ENCODE results near the gene USP49.

USP49 gene

GRCh38 chr6:41775293-41775882 lies 119.8 kb downstream of the USP49 start:
- Histone ChIP-seq H3K4me3 (no peak overlapping the region), H3K27ac (no peak overlapping the region)
- TF ChIP-seq, protein P1, sequence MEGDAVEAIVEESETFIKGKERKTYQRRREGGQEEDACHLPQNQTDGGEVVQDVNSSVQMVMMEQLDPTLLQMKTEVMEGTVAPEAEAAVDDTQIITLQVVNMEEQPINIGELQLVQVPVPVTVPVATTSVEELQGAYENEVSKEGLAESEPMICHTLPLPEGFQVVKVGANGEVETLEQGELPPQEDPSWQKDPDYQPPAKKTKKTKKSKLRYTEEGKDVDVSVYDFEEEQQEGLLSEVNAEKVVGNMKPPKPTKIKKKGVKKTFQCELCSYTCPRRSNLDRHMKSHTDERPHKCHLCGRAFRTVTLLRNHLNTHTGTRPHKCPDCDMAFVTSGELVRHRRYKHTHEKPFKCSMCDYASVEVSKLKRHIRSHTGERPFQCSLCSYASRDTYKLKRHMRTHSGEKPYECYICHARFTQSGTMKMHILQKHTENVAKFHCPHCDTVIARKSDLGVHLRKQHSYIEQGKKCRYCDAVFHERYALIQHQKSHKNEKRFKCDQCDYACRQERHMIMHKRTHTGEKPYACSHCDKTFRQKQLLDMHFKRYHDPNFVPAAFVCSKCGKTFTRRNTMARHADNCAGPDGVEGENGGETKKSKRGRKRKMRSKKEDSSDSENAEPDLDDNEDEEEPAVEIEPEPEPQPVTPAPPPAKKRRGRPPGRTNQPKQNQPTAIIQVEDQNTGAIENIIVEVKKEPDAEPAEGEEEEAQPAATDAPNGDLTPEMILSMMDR (IDR thresholded peaks at IDR 0.05) = no peak
- no peak for DNase-seq (ENCODE audit: low spot score)

- Histone ChIP-seq H3K27ac (no peak overlapping the region), H3K4me3 (no peak overlapping the region)
- no peak for DNase-seq (ENCODE audit: low spot score)
- TF ChIP-seq, protein P1 (IDR thresholded peaks at IDR 0.05) = no peak
Observed at GRCh38 chr6:41774841-41775240, 120.3 kb downstream of the USP49 start.

DNA sequence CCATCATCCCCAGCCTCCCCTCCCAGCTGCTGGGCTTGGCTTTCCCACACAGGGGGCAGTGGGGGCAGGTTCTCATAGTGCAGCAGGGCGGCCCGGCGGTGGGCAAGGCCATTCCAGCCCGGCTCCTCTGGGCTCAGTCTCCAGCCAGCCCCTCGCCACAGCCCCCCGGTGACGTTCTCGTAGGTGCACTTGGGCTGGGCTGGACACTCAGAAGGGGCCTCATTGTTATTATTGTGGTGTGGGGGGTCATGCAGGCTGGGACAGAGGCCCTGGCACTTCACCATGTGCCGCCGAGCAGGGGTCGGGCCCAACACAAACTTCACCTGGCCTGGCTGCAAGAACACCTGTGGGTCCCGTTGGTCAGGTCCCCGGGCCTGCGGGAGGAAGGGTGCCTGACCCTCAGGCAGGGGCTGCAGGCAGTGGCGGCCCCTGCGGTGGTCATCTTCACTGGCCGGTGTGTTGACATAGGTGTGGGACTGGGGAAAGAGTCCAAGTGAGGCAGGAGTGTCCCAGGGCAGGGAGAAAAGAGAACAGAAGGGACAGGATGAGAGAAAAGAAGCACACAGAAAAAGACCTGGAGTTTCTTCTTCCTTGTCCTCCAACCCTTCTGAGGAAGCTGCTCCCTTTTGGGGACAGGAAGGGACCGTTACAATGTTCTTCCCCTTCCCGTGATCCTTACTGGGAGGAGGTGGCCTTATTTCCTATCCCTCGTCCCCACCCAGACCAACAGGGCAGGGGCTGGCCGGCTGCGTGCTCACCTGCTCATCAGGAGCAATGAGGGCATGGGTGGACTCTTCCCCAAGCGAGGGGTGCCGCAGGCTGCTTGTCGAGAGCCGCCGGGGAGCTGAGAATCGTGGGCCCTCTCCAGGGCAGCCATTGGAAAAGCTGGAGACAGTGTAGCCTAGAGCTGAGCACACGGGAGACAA lies 123.9 kb downstream of the USP49 start:
- no peak overlapping the region for H3K4me3 ChIP-seq
- H3K27ac ChIP-seq = no peak overlapping the region
- no peak for DNase-seq (ENCODE audit: low spot score)
- TF ChIP-seq, protein P1 (IDR thresholded peaks at IDR 0.05) = no peak

DNA sequence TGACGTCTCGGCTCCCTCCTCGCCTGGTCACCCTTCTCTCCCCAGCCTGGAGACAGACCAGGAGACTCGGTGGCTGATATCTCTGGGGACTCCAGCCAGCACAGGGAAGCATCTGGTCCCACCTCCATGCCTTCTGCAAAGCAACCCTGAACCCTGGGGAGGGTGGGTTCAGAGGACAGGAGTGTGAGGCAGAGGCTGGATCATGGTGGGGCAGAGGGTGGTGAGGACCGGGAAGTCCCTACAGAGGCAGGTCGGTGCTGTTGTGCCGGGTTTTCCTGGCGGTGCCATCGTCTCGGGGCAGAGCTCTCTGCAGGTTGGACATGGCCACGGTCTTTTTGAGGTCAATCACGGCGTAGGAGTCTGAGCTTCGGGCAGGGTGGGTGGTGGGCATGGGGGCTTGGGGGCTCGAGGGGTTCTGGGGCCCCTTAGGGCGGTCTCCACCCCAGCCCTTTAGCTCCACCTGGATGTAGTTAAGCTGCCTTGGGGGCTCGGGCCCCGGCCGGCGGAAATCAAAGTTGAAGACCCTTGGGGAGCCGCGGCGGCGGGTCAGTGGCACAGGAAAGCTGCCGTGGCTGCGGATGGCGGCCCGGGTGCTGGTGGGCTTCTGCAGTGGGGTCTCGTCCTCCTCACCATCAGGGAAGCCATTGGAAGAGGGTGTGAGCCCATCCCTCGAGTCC lies 124.7 kb downstream of the USP49 start:
- Histone ChIP-seq H3K4me3 (no peak overlapping the region), H3K27ac (no peak overlapping the region)
- no peak for DNase-seq (ENCODE audit: low spot score)
- TF ChIP-seq, protein P1 (IDR thresholded peaks at IDR 0.05) = no peak

- DNase-seq (ENCODE audit: low spot score) = no peak
- TF ChIP-seq, protein P1 (IDR thresholded peaks at IDR 0.05) = no peak
- Histone ChIP-seq H3K4me3 (no peak overlapping the region), H3K27ac (no peak overlapping the region)
Observed at GRCh38 chr6:41769376-41769775, 125.8 kb downstream of the USP49 start.

DNA sequence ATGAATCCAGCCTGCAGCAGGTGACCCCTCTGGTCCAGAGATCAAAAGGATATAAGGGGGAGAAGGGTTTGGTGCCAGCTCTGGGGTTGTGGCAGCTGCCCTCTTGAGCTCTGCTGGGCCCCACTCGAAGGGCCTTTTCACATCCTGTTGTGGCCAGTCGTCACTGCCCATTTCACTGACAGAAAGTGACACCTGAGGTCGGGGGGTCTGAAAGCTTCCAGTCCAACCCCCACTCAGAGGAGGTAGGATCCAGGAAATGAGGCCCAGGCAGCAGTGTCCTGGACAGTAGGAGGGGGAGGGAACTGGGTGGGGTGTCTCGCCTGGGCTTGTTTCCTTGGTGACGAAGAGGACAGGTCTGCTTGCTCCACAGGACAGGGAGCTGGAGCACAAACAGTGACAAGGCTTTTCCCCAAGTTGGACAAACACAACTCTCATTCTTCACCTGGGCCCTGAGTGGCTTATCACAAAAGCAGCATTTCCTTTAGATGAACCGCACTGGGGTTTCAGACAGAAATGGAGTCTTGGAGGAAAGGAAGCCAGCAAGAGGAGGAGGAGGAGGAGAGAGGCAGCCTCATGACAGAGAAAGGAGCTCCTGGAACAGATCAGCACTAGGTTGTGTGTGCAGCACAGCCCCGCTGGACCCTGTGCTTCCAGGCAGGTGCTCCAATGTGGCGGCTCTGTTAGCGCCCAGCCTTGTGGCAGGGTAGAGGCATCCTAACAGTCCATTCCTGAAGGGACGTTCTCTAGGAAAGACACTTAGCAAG lies 126.4 kb downstream of the USP49 start:
- no peak for DNase-seq (ENCODE audit: low spot score)
- H3K4me3 ChIP-seq = no peak overlapping the region
- no peak overlapping the region for H3K27ac ChIP-seq
- TF ChIP-seq, protein P1 (IDR thresholded peaks at IDR 0.05) = no peak
